ENCODE measurements around the gene HEBP1. TPM values are rescaled to one million over a fixed set of nuclear protein-coding genes. Genes with fewer than 3 reads are reported as not detected.
"Not testable (repeated sequence)": the region's sequence is repeated elsewhere in the genome, so short reads cannot be mapped to it uniquely, and the experiment has no call there.

Gene HEBP1, protein sequence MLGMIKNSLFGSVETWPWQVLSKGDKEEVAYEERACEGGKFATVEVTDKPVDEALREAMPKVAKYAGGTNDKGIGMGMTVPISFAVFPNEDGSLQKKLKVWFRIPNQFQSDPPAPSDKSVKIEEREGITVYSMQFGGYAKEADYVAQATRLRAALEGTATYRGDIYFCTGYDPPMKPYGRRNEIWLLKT
- total RNA-seq: 10 to 100 TPM; 14.8 to 17.8 TPM

DNA sequence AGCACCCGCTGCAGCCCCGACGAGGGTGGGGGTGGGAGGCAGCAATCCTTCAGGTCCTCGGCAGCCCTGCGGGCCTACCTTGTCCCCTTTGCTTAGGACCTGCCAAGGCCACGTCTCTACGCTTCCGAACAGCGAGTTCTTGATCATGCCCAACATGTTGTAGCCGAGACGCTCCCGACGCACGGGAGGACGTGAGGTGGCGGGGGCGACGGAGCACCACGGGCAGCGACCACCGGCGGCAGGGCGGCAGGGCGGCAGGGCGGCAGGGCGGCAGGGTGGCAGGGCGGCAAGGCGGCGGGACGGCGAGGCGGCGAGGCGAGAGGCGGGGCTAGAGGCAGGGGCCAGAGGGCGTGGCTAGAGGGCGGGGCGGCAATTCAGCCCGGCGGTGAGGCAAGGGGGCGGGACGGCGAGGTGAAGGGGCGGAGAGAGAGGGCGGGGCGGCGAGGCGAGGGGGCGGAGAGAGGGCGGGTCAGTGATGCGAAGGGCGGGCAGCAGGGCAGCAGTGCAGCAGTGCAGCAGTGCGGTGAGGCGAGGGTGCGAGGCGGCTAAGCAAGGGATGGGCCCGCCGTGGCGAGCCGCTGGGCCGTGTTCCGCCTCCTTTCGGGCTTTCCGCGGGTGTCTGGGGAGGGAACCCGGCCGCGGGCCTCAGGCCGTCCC, at the start of gene HEBP1:
Gene HEBP1, minus strand, starts transcription at position 307 of the 657 bp plus-strand sequence. Its CDS starts 151 bp downstream, at position 156.
- ChIA-PET CTCF (no interaction called here), POLR2A (no interaction called here)

DNA sequence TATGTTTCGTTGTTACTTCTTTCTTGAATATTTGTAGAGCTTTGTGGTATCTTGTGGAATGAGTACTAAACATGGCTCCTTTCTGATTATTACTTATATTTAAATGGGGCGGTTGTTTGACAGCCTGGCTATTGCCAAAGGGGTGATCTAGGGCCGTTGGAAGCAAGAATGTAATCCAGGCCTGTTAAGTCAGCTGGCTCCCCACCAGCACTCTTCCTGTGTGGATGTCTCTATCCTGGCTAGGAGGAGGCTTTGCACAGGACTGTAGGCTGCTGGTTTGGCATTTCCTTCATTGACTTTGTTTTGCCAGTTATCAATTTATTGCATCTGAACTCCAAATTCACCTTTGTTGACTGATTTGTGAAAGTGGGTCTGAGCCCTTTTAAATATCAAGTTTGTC, 49.8 kb upstream of the HEBP1 start:
- ChIA-PET POLR2A (no interaction called here), CTCF (no interaction called here)

DNA sequence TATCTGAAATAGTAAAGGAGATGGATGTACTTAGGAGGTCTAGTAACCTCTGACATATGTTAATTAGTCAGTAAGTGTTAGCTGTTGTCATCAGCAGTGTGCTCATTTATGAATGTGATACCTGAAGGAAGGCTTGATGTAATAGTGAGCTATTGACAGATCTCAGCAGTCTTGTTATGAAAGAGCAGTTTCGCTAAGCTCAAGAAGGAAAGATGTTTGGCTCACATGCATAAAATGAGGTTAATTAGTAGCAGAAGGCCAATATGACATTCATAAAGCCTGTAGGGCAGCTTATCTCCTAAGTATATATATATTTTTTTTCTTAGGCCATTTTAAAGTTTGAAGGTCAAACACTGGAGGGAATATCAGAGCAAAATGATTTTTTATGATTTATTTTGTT, 46.9 kb upstream of the HEBP1 start:
- POLR2A ChIA-PET: no interaction called here

DNA sequence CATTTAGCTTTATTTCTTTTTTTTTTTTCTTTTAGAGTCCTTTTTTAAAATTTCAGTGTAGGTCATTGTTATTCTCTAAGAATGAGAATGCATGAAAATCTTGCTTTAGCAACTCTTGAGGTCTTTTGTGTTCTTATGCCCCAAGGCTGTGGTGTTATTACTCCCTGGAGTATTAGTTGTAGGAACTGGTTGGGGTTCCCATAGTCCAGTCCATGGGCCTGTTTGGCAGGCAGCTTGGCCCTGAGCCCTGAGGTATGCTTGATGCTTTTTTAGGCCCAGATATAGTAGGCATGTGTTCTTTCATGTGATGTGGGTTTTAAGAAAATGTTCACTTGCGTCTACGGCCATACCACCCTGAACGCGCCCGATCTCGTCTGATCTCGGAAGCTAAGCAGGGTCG, 45.8 kb upstream of the HEBP1 start:
- CTCF ChIA-PET: interaction anchor here (0.9 kb wide), 2 partner anchors 11 to 156 kb away, joined by 4 to 5 read pairs; no protein-coding TSS in a partner anchor
- POLR2A ChIA-PET: no interaction called here

More for the DNA sequence above, 46.9 kb upstream of the HEBP1 start:
- CTCF ChIA-PET: no interaction called here

DNA sequence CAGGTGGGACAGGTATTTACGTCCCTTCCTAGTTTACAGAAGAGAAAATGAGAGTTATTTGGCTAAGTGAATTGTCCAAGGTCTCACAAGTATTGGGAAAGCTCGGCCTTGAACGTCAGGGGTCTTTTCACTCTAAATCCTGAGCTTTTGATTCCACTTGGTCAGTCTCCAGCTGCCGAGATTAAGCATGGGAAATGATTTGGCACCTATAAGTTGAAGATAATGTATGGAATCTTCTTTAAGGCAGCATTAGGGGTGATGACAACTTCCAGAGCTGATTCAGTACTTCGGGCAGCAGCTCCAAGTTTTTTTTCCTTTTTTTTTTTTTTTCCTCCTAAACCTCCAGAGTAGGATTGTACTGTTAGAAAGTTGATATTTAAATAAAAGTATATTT, 44.8 kb upstream of the HEBP1 start:
- CTCF ChIA-PET: interaction anchor here (0.7 to 0.9 kb wide), 3 partner anchors 10 to 167 kb away, joined by 3 to 5 read pairs (median 3); no protein-coding TSS in a partner anchor

DNA sequence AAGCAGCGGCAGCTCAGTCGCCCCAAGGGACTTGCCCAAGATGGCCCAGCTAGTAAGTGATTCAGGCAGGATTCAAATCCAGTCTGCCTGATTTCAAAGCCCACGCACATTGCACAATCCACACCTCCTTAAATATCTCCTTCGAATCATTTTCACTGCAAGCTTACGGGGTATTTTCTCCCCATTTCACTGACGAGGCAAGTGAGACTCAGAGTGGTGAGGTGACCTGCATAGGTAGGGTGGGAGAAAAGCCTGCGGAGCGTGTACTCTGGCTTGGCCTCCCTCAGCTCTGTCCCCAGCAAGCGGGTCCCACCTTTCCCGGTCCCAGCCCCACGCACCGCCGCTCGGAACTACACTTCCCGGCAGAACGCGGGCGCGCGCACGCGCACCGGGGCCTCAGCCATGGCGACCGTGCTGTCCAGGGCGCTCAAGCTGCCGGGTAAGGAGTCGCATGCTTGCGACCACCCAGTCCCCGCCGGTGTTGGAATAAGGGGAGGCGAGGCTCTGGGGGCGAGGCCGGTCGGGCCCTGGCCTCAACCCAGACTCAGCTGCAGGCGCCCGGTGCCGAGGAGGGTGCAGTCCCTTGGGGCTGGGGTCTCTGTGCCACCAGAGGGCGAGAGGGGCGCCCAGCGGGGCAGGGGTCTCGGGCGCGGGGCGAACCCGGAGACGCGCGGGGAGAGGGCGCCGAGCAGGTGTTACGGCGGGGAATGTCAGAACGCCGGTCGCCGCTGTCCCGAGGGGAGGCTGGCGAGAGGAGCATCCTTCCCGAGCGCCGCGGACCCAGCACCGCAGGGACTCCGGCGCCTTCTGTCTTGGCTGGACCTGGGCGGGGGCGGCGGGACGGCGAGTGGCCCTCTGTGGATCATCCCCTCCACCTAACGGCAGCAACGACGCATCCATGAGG, 44.2 kb upstream of the HEBP1 start, which contains the start of gene FAM234B:
Gene FAM234B, plus strand, starts transcription at position 380 of the 904 bp plus-strand sequence. Its CDS starts 23 bp downstream, at position 403.
- ChIA-PET POLR2A (interaction anchor here (0.6 kb wide), 1 partner anchor 145 kb away, joined by 3 read pairs; no protein-coding TSS in a partner anchor), CTCF (interaction anchor here (0.6 kb wide), 1 partner anchor 168 kb away, joined by 3 read pairs; no protein-coding TSS in a partner anchor)

More for the DNA sequence above, 44.8 kb upstream of the HEBP1 start:
- POLR2A ChIA-PET: no interaction called here

DNA sequence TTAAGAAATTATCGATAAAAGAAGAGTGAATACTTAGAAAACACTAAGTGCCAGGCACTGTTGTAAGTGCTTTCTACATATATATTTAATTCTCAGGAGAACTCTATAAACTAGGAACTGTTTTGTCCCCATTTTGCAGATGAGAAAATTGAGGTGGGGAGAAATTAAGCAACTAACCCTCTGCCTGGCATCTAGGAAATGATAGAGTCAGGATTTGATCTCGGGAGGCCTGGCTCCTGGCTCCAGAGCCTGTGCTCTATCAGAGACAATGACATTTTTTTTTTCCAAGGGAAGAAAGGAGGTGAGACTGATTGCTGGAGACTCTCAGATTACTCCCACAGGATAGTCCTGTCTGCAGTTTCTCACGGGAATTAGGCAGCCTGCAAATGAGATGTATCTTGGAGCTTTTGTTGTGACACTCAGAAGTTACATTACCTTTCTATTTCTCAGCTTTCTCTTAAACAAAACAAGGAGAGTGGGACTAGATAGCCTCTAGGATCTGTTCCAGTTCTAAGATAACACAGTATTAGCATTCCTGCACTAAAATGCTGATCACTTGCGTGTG, 42.7 kb upstream of the HEBP1 start:
- POLR2A ChIA-PET: no interaction called here

DNA sequence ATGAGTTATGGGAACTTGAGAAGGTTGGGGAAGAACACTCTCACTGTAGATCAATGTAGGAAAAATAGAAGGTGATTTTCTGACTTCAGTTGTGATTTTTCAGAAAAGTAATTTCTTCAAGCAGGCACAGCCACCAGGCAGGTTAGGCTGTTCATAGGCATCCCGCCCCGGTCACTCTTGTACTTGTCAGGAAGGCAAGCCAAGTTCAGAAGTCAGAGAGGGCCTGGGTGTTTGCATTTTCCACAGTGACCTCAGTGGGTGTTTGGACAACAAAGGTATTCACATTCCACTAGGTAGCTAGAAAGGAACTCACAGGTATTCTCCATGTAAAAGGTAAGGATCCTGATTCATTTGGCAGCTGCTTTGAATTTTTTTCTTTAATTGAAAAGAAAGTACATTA, 41.2 kb upstream of the HEBP1 start:
- ChIA-PET CTCF (no interaction called here), POLR2A (no interaction called here)

More for the DNA sequence above, 42.7 kb upstream of the HEBP1 start:
- CTCF ChIA-PET: interaction anchor here (1.4 kb wide), 1 partner anchor 169 kb away, joined by 4 read pairs; no protein-coding TSS in a partner anchor

DNA sequence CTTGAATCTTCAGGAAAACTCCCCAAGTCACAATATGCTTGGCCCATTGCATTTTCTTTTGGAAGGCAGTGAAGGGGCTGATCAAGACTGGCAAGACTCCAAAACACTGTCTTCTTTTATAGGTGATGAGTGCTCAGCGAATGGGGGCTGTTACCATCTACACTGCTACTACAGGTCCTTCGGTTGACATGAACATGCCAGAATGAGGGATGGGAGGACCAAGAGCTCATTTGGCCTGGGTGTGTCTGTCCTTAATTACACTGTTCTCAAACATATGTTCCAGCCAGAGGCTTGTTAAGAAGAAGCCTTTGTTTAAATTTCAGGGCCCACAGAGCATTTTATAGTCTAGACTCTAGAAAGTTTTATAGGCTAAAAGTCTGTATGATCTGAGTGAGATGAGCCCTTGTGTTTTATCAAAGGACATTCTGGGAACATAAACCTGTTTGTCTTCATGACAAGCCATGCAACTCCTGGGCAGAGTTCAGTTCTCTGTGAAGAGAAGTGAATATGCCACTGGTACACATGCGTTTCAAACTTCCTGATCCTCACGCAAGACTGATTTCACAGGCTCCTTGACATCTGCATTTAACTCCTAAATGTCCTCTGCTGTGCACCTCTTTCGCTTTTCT, 39.4 kb upstream of the HEBP1 start:
- CTCF ChIA-PET: no interaction called here
- POLR2A ChIA-PET: no interaction called here

DNA sequence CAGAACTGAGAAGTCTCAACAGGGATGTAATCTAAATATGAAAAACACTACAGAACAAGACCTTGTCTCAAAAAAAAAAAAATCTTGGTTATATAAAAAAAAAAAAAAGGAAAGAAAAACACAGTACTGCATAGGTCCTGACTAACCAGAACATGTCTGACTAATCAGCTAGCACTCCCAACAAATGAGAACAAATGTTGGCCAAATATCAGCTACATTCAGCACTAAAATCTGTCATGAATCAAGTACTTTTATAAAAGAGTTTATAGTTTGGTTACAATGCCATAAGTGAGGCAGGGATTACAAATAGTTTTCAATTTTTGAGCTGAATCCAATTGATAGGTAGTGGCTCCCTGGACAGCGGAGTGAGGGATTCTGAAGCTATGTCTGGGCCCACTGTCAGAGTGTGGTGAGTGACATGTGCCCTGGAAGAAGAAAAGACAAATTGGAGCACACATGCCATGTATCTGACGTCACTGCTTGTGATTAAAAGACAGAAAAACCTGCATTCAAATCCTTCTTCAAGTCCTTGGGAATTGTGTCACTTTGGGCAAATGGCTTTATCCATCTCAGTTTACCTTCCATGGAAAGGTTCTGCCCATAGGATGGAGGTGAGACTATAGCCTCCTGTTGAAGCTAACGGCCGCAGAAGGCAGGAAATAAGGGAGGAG, 38.6 kb upstream of the HEBP1 start:
- CTCF ChIA-PET: no interaction called here
- POLR2A ChIA-PET: no interaction called here

DNA sequence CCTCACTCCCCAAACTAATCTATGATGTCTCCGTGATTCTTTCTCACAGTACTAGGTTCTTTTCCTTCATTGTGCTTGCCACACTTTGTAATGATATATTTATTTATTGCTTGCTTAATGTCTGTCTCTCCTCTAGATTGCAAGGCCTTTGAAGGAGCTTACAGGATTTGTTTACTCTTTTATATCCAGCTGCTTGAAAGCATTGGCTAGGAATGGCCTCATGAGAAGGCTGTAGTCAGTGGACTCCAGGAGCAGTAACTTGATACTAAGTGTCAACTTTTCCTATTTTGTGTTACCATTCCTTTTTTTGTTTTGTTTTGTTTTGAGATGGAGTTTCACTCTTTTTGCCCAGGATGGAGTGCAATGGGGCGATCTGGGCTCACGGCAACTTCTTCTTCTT, 36.8 kb upstream of the HEBP1 start:
- ChIA-PET CTCF (no interaction called here), POLR2A (no interaction called here)

DNA sequence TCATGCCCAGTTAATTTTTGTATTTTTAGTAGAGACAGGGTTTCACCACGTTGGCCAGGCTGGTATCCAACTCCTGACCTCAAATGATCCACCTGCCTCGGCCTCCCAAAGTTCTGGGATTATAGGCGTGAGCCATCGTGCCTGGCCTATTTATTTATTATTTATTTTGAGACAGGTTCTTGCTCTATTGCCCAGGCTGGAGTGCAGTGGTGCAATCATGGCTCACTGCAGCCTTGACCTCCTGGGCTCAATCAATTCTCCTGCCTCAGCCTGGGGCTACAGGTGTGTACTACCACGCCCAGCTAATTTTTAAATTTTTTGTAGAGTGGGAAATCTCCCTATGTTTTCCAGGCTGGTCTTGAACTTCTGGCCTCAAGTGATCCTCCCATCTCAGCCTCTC, 35.3 kb upstream of the HEBP1 start:
- CTCF ChIA-PET: interaction anchor here (1.6 kb wide), 1 partner anchor 10 kb away, joined by 5 read pairs; no protein-coding TSS in a partner anchor
- POLR2A ChIA-PET: not testable (repeated sequence)

DNA sequence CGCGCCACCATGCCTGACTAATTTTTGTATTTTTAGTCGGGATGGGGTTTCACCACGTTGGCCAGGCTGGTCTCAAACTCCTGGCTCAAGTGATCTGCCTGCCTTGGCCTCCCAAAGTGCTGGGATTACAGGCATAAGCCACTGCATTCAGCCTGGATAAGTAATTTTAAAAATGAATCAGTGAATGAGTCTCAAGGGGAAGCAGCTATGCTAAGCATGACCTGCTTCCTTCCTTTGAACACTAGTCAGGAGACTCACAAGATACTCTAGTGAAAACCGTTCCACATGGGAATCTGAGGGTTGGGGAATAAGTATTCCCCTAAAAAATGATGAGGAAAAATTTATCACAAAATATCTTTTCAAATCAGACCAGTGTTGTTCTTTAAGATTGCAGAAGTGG, 33.4 kb upstream of the HEBP1 start:
- ChIA-PET POLR2A (no interaction called here), CTCF (interaction anchor here (1.6 kb wide), 1 partner anchor 12 kb away, joined by 5 read pairs; no protein-coding TSS in a partner anchor)

DNA sequence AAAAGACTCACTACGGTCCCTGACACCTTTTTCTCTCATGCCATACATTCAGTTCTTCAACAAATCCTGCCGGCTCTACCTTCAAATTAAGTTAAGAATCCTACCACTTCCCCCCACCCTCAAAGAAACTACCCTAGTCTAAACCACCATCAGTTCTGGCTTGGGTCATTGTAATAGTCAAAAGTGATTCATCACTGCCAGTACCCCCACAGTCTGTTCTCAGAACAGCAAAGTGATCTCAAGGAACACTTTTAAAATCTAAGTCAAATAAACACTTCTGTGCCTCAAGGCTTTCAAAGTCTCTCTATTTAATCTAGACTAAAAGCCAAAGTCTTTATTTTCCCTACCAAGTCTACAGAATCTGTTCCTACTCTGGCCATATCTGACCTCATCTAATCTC, 32.1 kb upstream of the HEBP1 start:
- ChIA-PET POLR2A (no interaction called here), CTCF (no interaction called here)

DNA sequence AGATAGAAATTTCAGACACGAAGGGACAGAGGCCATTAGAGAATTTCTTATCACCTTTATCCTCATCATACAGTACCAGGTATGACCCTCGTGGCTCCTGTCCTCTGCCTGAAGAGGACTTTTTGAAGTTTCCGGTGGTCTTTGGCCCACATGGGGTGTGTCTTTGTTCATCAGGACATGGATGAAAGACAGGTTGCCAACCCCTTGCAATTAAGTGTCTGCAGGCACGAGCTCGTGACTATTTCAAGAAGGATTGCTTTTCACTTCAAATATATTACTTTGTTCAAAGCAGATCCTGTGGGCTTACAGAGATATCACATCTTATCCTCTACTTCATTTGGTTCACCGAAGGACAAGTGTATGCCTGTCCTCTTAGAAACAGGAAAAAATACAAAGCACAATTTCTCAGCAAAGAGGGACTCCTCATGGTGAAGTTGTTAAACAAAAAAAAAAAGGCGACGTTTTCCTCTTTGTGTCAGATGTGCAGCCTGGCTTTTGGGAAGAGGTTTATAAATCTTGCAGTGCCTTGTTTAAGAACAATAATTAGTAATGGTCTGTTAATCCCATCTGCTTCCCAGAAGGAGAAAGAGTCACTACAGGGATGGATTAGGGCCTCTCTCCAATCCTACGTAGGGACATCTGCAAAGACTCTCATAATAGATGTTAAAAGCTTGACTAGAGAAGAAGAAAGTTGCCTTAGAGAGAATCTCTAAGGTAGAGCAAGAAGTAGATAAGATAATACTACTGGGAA, 30.7 kb upstream of the HEBP1 start:
- POLR2A ChIA-PET: no interaction called here
- CTCF ChIA-PET: no interaction called here

DNA sequence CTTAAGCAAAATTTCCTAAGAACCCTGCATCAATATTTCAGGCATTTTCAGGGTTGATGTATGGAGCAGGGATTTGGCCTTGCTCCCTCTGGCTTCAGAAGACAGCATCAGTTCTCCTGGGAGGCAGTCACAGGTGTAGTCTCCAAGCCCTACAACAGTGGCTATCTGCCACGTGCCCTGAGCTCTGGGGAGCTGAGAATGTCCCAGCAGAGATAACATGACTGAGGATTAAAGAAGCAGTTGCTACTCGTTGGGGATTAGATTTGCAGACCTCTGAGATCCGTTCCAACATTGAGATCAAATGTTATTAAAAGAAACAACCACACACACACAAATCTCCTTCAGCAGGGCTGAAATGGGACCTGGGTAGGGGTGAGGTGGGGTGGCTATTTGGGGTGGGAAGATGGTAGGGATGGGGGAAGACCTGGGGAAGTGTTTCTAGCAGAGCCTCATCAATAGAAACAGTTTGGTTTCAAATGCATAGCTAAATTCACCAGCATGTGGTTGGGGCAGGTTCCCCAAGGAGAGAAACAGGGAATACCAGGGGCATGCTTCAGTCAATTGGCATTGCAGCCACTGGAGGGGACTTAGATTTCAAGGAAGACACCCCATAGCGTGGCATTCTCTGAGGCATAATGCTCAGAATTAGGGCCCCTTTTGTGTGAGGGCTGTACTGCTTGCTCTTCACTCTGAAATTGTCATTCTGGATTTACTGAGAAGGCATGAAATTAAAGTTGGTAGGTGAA, 28.9 kb upstream of the HEBP1 start:
- CTCF ChIA-PET: no interaction called here
- POLR2A ChIA-PET: no interaction called here

DNA sequence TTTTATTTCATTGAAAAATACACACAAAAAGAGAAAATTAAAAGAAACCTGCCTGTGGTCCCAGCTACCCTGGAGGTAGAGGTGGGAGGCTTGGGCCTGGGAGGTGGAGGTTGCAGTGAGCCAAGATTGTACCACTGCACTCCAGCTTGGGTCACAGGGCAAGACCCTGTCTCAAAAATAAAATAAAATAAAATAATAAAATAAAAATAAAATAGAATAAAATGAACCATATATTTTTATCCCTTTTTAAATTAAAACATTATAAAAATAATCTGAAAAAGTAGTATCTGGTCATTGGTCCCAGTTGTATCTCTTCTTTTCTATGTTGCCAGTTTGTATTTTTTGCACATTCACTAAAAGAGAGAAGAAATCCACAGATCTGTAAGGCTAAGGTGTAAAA, 27.4 kb upstream of the HEBP1 start:
- CTCF ChIA-PET: interaction anchor here (0.5 kb wide), 1 partner anchor 1195 kb away, joined by 3 read pairs; no protein-coding TSS in a partner anchor
- POLR2A ChIA-PET: no interaction called here

DNA sequence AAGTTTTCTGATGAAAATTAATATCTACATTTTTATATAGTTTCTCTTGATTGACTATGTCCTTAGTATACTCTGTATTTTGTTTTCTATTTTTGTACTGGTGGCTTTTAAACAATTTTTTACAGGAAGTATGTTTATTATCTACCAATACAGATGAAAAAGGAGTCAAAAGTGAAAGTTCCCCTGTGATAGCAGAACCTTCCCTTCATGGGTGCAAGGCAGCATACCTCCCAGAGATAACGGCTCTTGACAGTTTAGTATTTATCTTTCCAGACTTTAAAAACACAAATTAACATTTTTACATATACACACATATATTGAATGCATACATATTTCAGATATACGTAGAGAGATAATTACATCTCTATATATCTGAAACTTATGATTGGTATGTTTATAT, 27.0 kb upstream of the HEBP1 start:
- ChIA-PET CTCF (no interaction called here), POLR2A (no interaction called here)

All from activated CD8-positive, alpha-beta memory T cell treated with anti-CD3 and anti-CD28 coated beads for 36 hours (primary cell).